PC-3 (cell line): ENCODE results near the gene BAG5. TPM values are rescaled to one million over a fixed set of nuclear protein-coding genes. Genes with fewer than 3 reads are reported as not detected.

Source experiments
- ATAC-seq: fragments of 200-7000 bp; cut with Tn5 transposase; 2 replicates; pipeline ENCODE4 v1.9.1; 2020; ENCODE audit warnings: mild to moderate bottlenecking, moderate library complexity
- BruUV-seq: library from RNA; stranded (reverse); fragments of 400-500 nt; replicated peaks from 2 replicates; lab custom pipeline; 2021; lab: Mats Ljungman, UMichigan
- CTCF ChIA-PET: fragments of 300-600 bp; sonication (Branson Sonifier 250); formaldehyde crosslinking; loops from one replicate; lab custom pipeline; 2022; ENCODE audit warnings: antibody characterized with exemption; lab: Charles Lee
- POLR2A ChIA-PET: fragments of 300-600 bp; sonication (Branson Sonifier 250); formaldehyde crosslinking; loops from one replicate; lab custom pipeline; 2022; ENCODE audit warnings: antibody characterized with exemption; ENCODE audit not compliant: unreplicated experiment; lab: Charles Lee
- DNase-seq: peaks from one replicate; pipeline ENCODE4 v3.0.0-alpha.2; 2015
- H2AFZ ChIP-seq: fragments of 300-600 bp; sonication (generic); 2 replicates; pipeline ENCODE4 v1.6.0; 2016; ENCODE audit warnings: antibody characterized with exemption, low read length
- H3F3A ChIP-seq: fragments of 300-600 bp; sonication (generic); one replicate; pipeline ENCODE4 v1.6.0; 2017; ENCODE audit warnings: antibody characterized with exemption, low read length, control low read depth, mild to moderate bottlenecking; ENCODE audit not compliant: unreplicated experiment
- H3K27ac ChIP-seq: fragments of 300-600 bp; sonication (generic); 2 replicates; pipeline ENCODE4 v1.5.1; 2016; ENCODE audit warnings: mild to moderate bottlenecking, low read length
- H3K27me3 ChIP-seq: fragments of 300-600 bp; sonication (generic); 2 replicates; pipeline ENCODE4 v1.6.1; 2016; ENCODE audit warnings: low read length, mixed read lengths
- H3K36me3 ChIP-seq: fragments of 300-600 bp; sonication (generic); 2 replicates; pipeline ENCODE4 v1.6.1; 2016; ENCODE audit warnings: low read depth, mixed run types, low read length, mixed read lengths
- H3K4me1 ChIP-seq: fragments of 300-600 bp; sonication (generic); 2 replicates; pipeline ENCODE4 v1.5.1; 2016; ENCODE audit warnings: low read length; ENCODE audit not compliant: insufficient read depth
- H3K4me2 ChIP-seq: fragments of 300-600 bp; sonication (generic); 2 replicates; pipeline ENCODE4 v1.6.0; 2016; ENCODE audit warnings: low read length
- H3K4me3 ChIP-seq: fragments of 300-600 bp; sonication (generic); 2 replicates; pipeline ENCODE4 v1.5.1; 2016; ENCODE audit warnings: mild to moderate bottlenecking, low read length, mixed read lengths
- H3K79me2 ChIP-seq: fragments of 300-600 bp; sonication (generic); 2 replicates; pipeline ENCODE4 v1.6.1; 2017; ENCODE audit warnings: low read length, mixed read lengths
- H3K9ac ChIP-seq: fragments of 300-600 bp; sonication (generic); 2 replicates; pipeline ENCODE4 v1.6.0; 2016; ENCODE audit warnings: mild to moderate bottlenecking, low read length
- H3K9me2 ChIP-seq: fragments of 300-600 bp; sonication (generic); replicated peaks from 2 replicates; pipeline ENCODE4 v1.6.1; 2016; ENCODE audit warnings: mixed run types, low read length, mixed read lengths
- H3K9me3 ChIP-seq: fragments of 300-600 bp; sonication (generic); 2 replicates; pipeline ENCODE4 v1.6.1; 2016; ENCODE audit warnings: low read length, mixed read lengths
- H4K20me1 ChIP-seq: fragments of 300-600 bp; sonication (generic); 2 replicates; pipeline ENCODE4 v1.6.1; 2016; ENCODE audit warnings: low read length, mixed read lengths
- EZH2 ChIP-seq: fragments of 300-600 bp; sonication (generic); IDR thresholded peaks from one replicate; pipeline ENCODE4 v1.6.1; 2017; ENCODE audit warnings: antibody characterized with exemption, mild to moderate bottlenecking, low read length; ENCODE audit not compliant: unreplicated experiment
- EZH2phosphoT487 ChIP-seq: fragments of 300-600 bp; sonication (generic); IDR thresholded peaks from 2 replicates; pipeline ENCODE4 v1.6.1; 2018; ENCODE audit warnings: mild to moderate bottlenecking, antibody characterized with exemption, low read length, borderline replicate concordance
- intact Hi-C: fragments of 100-400 bp; cut with micrococcal nuclease; formaldehyde crosslinking; loops from 2 replicates; pipeline ENCODE4 v1.9.0; 2023
- total RNA-seq: library from RNA; depleted of rRNA; stranded (reverse); fragments of >200 nt; gene quantifications from 2 replicates; pipeline ENCODE4 v1.2.3, GENCODE V29; 2014
- TF ChIP-seq, protein P1 (sequence below): fragments of 300-600 bp; sonication (generic); conservative IDR thresholded peaks from 2 replicates; pipeline ENCODE4 v1.5.1; 2017; ENCODE audit warnings: antibody characterized with exemption, low read depth, mild to moderate bottlenecking, low read length

Gene BAG5
- total RNA-seq, 1 experiment from 2014 or later, result 33.0 TPM

DNA sequence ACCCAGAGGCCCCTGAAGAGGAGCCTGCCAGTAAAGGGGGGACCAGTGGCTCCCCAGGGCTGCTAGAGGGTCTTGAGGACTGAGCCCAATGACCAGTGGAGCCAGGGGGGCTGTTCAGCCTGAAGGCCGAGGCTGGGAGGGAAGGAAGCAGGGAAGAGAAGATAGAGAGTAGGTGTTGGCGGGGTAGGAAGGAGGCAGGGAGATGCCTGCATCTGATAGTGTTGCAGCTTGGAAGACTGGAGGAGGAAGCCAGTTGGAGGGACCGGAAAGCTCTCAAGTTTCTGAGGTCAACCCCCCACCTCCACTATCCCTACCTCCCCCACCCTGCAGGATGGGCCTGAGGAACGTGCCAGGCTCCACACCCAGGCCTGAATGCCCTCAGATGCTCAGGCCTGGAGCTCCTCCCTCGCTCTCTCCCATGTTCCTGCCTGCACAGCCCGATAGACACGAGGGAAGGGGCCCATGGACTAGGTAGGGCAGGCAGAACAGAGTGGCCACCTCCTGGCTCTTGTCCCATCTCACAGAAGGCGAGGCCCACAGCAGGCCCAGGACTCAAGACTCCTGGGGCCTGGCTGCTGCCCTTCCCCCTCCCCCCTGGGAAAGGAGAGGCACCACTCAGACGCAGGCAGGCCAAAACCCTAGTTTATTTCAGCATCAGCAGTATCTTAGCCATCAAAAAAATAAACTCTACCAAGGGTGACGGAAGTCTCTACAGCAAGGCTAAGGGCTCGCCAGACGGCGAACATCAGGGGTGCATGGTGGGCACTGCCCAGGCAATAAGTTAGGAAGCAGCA is 43.2 kb downstream of the BAG5 start:
- no TSS peak for BruUV-seq
- H3K9ac ChIP-seq, result no peak overlapping the region
- H4K20me1 ChIP-seq, result peaks cover 7% of the 10 kb centered on the region; the same call in 1 of the 2 replicates
- no peak for TF ChIP-seq EZH2
- TF ChIP-seq EZH2phosphoT487, result no peak
- TF ChIP-seq, protein P1, sequence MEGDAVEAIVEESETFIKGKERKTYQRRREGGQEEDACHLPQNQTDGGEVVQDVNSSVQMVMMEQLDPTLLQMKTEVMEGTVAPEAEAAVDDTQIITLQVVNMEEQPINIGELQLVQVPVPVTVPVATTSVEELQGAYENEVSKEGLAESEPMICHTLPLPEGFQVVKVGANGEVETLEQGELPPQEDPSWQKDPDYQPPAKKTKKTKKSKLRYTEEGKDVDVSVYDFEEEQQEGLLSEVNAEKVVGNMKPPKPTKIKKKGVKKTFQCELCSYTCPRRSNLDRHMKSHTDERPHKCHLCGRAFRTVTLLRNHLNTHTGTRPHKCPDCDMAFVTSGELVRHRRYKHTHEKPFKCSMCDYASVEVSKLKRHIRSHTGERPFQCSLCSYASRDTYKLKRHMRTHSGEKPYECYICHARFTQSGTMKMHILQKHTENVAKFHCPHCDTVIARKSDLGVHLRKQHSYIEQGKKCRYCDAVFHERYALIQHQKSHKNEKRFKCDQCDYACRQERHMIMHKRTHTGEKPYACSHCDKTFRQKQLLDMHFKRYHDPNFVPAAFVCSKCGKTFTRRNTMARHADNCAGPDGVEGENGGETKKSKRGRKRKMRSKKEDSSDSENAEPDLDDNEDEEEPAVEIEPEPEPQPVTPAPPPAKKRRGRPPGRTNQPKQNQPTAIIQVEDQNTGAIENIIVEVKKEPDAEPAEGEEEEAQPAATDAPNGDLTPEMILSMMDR, result no peak
- H3K9me3 ChIP-seq, result no peaks in the 10 kb centered on the region
- no peaks in the 10 kb centered on the region for H3F3A ChIP-seq
- no peak overlapping the region for H3K4me3 ChIP-seq
- 0 out of 2 replicates have a peak, but pooled peaks cover 4% of the 10 kb centered on the region for H3K79me2 ChIP-seq
- no peaks in the 10 kb centered on the region for H3K27me3 ChIP-seq
- ATAC-seq, result no peak
- H3K36me3 ChIP-seq, result no peaks in the 10 kb centered on the region
- peaks cover 9% of the 10 kb centered on the region for H3K4me1 ChIP-seq
- no peak overlapping the region for H3K4me2 ChIP-seq
- ChIA-PET POLR2A (interaction anchor here (0.6 kb wide), 1 partner anchor 13 kb away, joined by 3 read pairs; no protein-coding TSS in a partner anchor), CTCF (interaction anchor here (0.6 to 2.0 kb wide), 4 partner anchors 21 to 39 kb away, joined by 3 to 7 read pairs (median 4); no protein-coding TSS in a partner anchor)
- no peaks in the 10 kb centered on the region for H3K9me2 ChIP-seq
- no peak overlapping the region for H2AFZ ChIP-seq
- no peak for DNase-seq
- H3K27ac ChIP-seq, result no peak overlapping the region
- intact Hi-C loops, result no loop called here

DNA sequence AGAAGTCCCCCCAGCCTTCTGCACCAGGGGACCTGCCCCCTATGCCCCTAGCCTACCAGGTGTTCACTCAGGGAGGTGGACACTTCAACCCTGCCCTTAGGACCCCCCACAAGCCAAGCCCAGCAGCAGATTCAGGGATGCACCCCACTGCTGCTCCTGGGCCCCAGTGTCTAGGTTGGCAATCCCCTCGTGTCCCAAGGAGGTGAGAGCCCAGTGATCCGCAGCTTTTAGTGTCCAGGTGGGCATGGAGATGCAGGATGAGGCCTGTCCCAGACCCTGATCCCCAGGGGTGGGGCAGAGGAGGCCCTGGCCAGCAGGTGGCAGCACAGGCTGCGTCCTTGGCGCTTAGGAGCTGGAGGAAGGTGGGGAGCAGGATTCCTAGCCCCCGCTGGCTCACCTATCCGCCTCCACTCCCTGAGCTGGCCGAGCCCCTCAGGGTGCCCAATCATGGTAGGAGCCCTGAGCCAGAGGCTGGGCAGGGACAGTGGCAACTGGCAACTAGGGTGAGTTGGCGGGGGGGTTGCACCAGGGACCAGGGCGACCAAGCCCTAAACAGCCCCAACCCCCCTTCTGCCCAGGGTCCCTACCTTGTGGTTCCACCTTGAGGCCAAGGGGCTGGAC is 43.9 kb downstream of the BAG5 start:
- ATAC-seq (peak; percentile 35), DNase-seq (peak; percentile 71)
- H3K9me2 ChIP-seq, result no peaks in the 10 kb centered on the region
- no peaks in the 10 kb centered on the region for H3K9me3 ChIP-seq
- no peak overlapping the region for H2AFZ ChIP-seq
- no peak overlapping the region for H3K4me3 ChIP-seq
- no peaks in the 10 kb centered on the region for H3K27me3 ChIP-seq
- BruUV-seq, result no TSS peak
- POLR2A ChIA-PET, result no interaction called here
- intact Hi-C loops, result no loop called here
- H3K36me3 ChIP-seq, result no peaks in the 10 kb centered on the region
- CTCF ChIA-PET, result interaction anchor here (0.6 to 2.0 kb wide), 4 partner anchors 22 to 40 kb away, joined by 3 to 7 read pairs (median 4); no protein-coding TSS in a partner anchor
- H3K9ac ChIP-seq, result no peak overlapping the region
- H3K4me1 ChIP-seq, result peaks cover 9% of the 10 kb centered on the region
- H3K4me2 ChIP-seq, result no peak overlapping the region
- H3K79me2 ChIP-seq, result 0 out of 2 replicates have a peak, but pooled peaks cover 4% of the 10 kb centered on the region
- TF ChIP-seq, protein P1, result peak; percentile 97
- TF ChIP-seq EZH2phosphoT487, result no peak
- peaks cover 7% of the 10 kb centered on the region; the same call in 1 of the 2 replicates for H4K20me1 ChIP-seq
- H3F3A ChIP-seq, result no peaks in the 10 kb centered on the region
- H3K27ac ChIP-seq, result no peak overlapping the region
